ENCODE data around the gene ANKLE2.

DNA sequence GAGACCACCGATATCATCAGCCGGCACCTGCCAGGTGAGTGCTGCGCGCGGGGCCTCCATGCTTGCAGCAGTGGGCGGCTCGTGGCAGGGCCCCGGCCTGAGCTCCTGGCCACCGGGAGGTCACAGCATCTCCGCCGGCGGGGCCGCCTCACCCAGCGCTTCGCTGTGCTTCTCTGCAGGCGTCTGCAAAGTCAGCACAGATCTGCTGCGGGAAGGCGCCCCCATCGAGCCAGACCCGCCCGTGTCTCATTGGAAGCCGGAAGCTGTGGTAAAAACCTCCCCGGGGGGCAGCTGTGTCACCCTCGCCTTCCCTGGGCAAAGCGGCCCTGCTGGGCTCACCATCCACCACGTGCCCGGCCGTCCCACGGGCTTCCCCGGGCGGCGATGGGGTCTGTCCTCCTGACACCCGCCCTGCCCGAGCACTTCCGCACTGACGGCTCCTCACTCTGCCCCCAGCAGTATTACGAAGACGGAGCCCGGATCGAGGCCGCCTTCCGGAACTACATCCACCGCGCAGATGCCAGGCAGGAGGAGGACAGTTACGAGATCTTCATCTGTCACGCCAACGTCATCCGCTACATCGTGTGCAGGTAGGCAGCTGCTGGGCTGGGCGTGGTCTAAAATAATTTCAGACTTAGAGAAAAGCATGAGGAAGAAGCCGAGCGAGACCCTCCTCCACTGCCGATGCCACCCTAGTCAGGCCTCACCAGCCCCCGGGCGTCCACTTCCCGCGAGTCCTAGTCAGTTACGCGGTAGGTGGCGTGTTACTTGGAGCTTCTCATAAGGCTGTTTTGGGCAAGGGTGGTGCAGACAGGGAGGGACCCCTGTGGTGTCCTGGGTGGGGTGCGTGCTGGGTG is 43.9 kb downstream of the ANKLE2 start:
- TF ChIP-seq, protein P1, sequence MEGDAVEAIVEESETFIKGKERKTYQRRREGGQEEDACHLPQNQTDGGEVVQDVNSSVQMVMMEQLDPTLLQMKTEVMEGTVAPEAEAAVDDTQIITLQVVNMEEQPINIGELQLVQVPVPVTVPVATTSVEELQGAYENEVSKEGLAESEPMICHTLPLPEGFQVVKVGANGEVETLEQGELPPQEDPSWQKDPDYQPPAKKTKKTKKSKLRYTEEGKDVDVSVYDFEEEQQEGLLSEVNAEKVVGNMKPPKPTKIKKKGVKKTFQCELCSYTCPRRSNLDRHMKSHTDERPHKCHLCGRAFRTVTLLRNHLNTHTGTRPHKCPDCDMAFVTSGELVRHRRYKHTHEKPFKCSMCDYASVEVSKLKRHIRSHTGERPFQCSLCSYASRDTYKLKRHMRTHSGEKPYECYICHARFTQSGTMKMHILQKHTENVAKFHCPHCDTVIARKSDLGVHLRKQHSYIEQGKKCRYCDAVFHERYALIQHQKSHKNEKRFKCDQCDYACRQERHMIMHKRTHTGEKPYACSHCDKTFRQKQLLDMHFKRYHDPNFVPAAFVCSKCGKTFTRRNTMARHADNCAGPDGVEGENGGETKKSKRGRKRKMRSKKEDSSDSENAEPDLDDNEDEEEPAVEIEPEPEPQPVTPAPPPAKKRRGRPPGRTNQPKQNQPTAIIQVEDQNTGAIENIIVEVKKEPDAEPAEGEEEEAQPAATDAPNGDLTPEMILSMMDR (IDR thresholded peaks at IDR 0.05): no peak
- TF ChIP-seq EZH2 (IDR thresholded peaks at IDR 0.05) (no peak), EZH2phosphoT487 (IDR thresholded peaks at IDR 0.05) (no peak)
